GM10248 (cell line): ENCODE measurements around the gene SLC66A2.

Experiments used
- CTCF ChIA-PET: fragments of 300-600 bp; sonication (Branson Sonifier 250); formaldehyde crosslinking; extraction: SDS; loops from one replicate; lab custom pipeline; 2021; ENCODE audit warnings: antibody characterized with exemption; lab: Yijun Ruan, JAX
- POLR2A ChIA-PET: fragments of 350-650 bp; sonication (Branson Sonifier 250); formaldehyde crosslinking; extraction: SDS; loops from one replicate; lab custom pipeline; 2020; ENCODE audit warnings: antibody characterized with exemption; lab: Yijun Ruan, JAX
- DNase-seq: peaks from one replicate; pipeline ENCODE4 v3.0.0; 2012; ENCODE audit errors: extremely low spot score
- CTCF ChIP-seq: IDR thresholded peaks from 2 replicates; pipeline ENCODE4 v1.5.1; 2012; ENCODE audit warnings: mild to moderate bottlenecking, low read depth; ENCODE audit errors: extremely low read depth, missing control alignments, control extremely low read depth

The SLC66A2 gene

GRCh38 chr18:79954791-79955190 is 3.3 kb upstream of the SLC66A2 start:
- no peak for TF ChIP-seq CTCF
- DNase-seq: no peak
- POLR2A ChIA-PET: no interaction called here
- CTCF ChIA-PET: interaction anchor here (1.4 to 2.3 kb wide), 2 partner anchors 9 to 258 kb away, joined by 3 to 7 read pairs; no protein-coding TSS in a partner anchor

GRCh38 chr18:79953971-79954651 is 2.7 kb upstream of the SLC66A2 start:
- TF ChIP-seq CTCF: no peak
- no peak for DNase-seq
- CTCF ChIA-PET: interaction anchor here (1.2 to 2.3 kb wide), 3 partner anchors 9 to 258 kb away, joined by 3 to 7 read pairs (median 3); partner anchors contain the start of gene HSBP1L1
- POLR2A ChIA-PET: no interaction called here

GRCh38 chr18:79952996-79953559 is 1.6 kb upstream of the SLC66A2 start:
- CTCF ChIA-PET: interaction anchor here (1.2 kb wide), 1 partner anchor 12 kb away, joined by 3 read pairs; the partner anchor contains the start of gene HSBP1L1
- DNase-seq: no peak
- POLR2A ChIA-PET: no interaction called here
- TF ChIP-seq CTCF: no peak

GRCh38 chr18:79952456-79952995 is 1.1 kb upstream of the SLC66A2 start:
- POLR2A ChIA-PET: no interaction called here

GRCh38 chr18:79950515-79951341 is 725 bp downstream of the SLC66A2 start:
- no peak for DNase-seq
- ChIA-PET POLR2A (no interaction called here), CTCF (interaction anchor here (1.2 kb wide), 1 partner anchor 9 kb away, joined by 4 read pairs; no protein-coding TSS in a partner anchor)
- TF ChIP-seq CTCF: no peak

More at GRCh38 chr18:79952456-79952995, 1.1 kb upstream of the SLC66A2 start:
- no peak for DNase-seq
- CTCF ChIA-PET: interaction anchor here (1.2 to 1.3 kb wide), 2 partner anchors 11 to 33 kb away, joined by 3 to 5 read pairs; no protein-coding TSS in a partner anchor
- no peak for TF ChIP-seq CTCF
